Transverse colon (tissue), 4 donors: ENCODE data around the gene ACVR2A. TPM values are rescaled to one million over a fixed set of nuclear protein-coding genes. Genes with fewer than 3 reads are reported as not detected.

Experiments
- DNase-seq: peaks from one replicate; pipeline ENCODE4 v3.0.0-alpha.2; 2019
- H3K27ac ChIP-seq, 4 donors: fragments of 200-600 bp; sonication (generic); 2 replicates each; pipeline ENCODE4 v1.5.1; 2016 to 2018; ENCODE audit warnings: inconsistent platforms in 4 of 4
- H3K27me3 ChIP-seq: fragments of 200-600 bp; sonication (generic); 2 replicates; pipeline ENCODE4 v1.5.1; 2017; ENCODE audit warnings: inconsistent platforms
- H3K36me3 ChIP-seq, 4 donors: fragments of 200-600 bp; sonication (generic); 2 replicates each; pipeline ENCODE4 v1.5.1; 2017 to 2019; ENCODE audit warnings: inconsistent platforms in 4 of 4
- H3K4me1 ChIP-seq, 4 donors: fragments of 200-600 bp; sonication (generic); 2 replicates each; pipeline ENCODE4 v1.5.1; 2017 to 2020; ENCODE audit warnings: inconsistent platforms in 4 of 4
- H3K4me3 ChIP-seq, 4 donors: fragments of 200-600 bp; sonication (generic); 1 replicate in 1 of 4; 2 replicates in 3 of 4; pipeline versions ENCODE4 v1.5.1 to v1.6.1; 2017 to 2019; ENCODE audit warnings: inconsistent platforms in 4 of 4
- H3K9me3 ChIP-seq, 2 donors: fragments of 200-600 bp; sonication (generic); 2 replicates each; pipeline ENCODE4 v1.5.1; 2017 to 2019; ENCODE audit warnings: inconsistent platforms in 2 of 2
- EP300 ChIP-seq: sonication (generic); formaldehyde crosslinking; IDR thresholded peaks from one replicate; pipeline ENCODE4 v1.6.1; 2017; ENCODE audit warnings: antibody characterized with exemption, low read depth
- POLR2A ChIP-seq: fragments of 450-650 bp; IDR thresholded peaks from one replicate; pipeline ENCODE4 v1.6.1; 2016; ENCODE audit warnings: antibody characterized with exemption, mild to moderate bottlenecking, moderate library complexity
- POLR2AphosphoS5 ChIP-seq, 3 donors: sonication (generic); formaldehyde crosslinking; IDR thresholded peaks; one replicate each; pipeline ENCODE4 v1.6.1; 2016; ENCODE audit warnings: antibody characterized with exemption in 3 of 3
- WGBS, 2 donors: methylation state at CpG; one replicate each; pipeline ENCODE4 v1.1.5; 2018; ENCODE audit warnings: low coverage in 1 of 2; 5-methylcytosine and 5-hydroxymethylcytosine counted together
- in situ Hi-C, 4 donors: fragments of 200-750 bp; cut with MboI; loops; one replicate each; pipeline versions ENCODE4 v1.15.0 to v1.15.1; 2017; ENCODE audit warnings: low sequenced_read_pairs in 3 of 4, low pct_ligation_motif_present in 1 of 4, low pct_unique_long_range_greater_than_20kb in 1 of 4
- intact Hi-C: fragments of 100-400 bp; cut with DNase I; formaldehyde crosslinking; loops from one replicate; pipeline ENCODE4 v1.15.1; 2023; ENCODE audit warnings: low total_unique reads
- total RNA-seq, 4 donors: library from RNA; depleted of rRNA; stranded (reverse); fragments of >200 nt; gene quantifications; one replicate each; pipeline ENCODE4 v1.1.0, GENCODE V29; 2016
- TF ChIP-seq, protein P1 (sequence below), 5 experiments: fragments of 200-600 bp in 3 of 5; fragments of 450-650 bp in 2 of 5; sonication (generic) in 3 of 5; IDR thresholded peaks; 1 replicate in 2 of 5; 2 replicates in 3 of 5; pipeline ENCODE4 v1.5.1; 2016 to 2017; ENCODE audit warnings: antibody characterized with exemption in 5 of 5, inconsistent platforms in 3 of 5, mild to moderate bottlenecking in 2 of 5, moderate library complexity in 1 of 5

The ACVR2A gene
- total RNA-seq, 4 donors from 2014 or later: 15.7 to 36.0 (median 19.4) TPM

DNA sequence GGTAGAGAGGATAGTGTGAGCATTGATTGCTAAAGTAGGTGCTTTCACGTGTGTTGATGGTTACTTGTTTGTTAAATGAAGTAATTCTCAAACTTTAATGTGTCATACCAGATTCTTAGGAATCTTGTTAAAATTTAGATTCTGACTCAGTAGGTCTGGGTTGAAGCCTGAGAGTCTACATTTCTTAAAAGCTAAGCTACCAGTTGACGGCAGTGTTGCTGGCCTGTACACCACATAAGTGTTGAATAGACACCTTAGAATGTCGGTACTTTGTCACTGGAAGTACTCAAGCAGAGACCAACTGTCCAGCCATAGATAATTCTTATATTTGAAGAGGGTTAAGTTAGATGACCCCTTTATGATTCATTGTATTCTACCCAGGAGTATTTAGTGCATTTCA is 79.8 kb downstream of the ACVR2A start:
- H3K27me3 ChIP-seq: no peaks in the 10 kb centered on the region
- WGBS, 2 donors: 90 to 95% methylated on average over 1 to 3 of the region's 3 CpGs
- no peak for TF ChIP-seq POLR2AphosphoS5 (IDR thresholded peaks at IDR 0.05)
- no peak for TF ChIP-seq EP300
- TF ChIP-seq, protein P1, sequence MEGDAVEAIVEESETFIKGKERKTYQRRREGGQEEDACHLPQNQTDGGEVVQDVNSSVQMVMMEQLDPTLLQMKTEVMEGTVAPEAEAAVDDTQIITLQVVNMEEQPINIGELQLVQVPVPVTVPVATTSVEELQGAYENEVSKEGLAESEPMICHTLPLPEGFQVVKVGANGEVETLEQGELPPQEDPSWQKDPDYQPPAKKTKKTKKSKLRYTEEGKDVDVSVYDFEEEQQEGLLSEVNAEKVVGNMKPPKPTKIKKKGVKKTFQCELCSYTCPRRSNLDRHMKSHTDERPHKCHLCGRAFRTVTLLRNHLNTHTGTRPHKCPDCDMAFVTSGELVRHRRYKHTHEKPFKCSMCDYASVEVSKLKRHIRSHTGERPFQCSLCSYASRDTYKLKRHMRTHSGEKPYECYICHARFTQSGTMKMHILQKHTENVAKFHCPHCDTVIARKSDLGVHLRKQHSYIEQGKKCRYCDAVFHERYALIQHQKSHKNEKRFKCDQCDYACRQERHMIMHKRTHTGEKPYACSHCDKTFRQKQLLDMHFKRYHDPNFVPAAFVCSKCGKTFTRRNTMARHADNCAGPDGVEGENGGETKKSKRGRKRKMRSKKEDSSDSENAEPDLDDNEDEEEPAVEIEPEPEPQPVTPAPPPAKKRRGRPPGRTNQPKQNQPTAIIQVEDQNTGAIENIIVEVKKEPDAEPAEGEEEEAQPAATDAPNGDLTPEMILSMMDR (IDR thresholded peaks at IDR 0.05): no peak
- no peak for TF ChIP-seq POLR2A
- intact Hi-C loops (no loop called here), in situ Hi-C loops (loop anchor here (25.0 kb wide), 5 partner anchors 588 to 1187 kb away; no protein-coding TSS in a partner anchor)
- no peaks in the 10 kb centered on the region for H3K9me3 ChIP-seq
- H3K4me1 ChIP-seq: peaks cover 0 to 5% (median 0%) of the 10 kb centered on the region in 4 donors
- no peak overlapping the region for H3K27ac ChIP-seq
- H3K36me3 ChIP-seq: peaks cover 0 to 7% (median 2%) of the 10 kb centered on the region in 4 donors
- no peak overlapping the region for H3K4me3 ChIP-seq
- DNase-seq: no peak

DNA sequence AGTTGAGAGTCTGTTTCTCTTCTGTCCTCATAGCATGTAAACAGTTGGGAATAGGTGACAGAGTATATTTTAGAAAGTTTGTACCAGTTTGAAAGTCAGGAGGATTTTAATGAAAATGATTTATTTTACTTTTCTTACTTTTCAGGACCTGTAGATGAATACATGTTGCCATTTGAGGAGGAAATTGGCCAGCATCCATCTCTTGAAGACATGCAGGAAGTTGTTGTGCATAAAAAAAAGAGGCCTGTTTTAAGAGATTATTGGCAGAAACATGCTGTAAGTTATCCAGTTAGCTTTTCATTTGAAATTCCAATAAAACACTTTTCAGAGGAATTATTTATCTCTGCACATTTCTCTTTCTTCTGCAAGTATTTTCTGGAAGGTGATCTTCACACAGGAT is 81.1 kb downstream of the ACVR2A start:
- H3K36me3 ChIP-seq: peaks cover 0 to 7% (median 2%) of the 10 kb centered on the region in 4 donors
- no peaks in the 10 kb centered on the region for H3K27me3 ChIP-seq
- H3K9me3 ChIP-seq: no peaks in the 10 kb centered on the region
- in situ Hi-C loops (loop anchor here in 2 of 4 donors (25.0 kb wide), 2 partner anchors 586 to 1061 kb away; no protein-coding TSS in a partner anchor), intact Hi-C loops (no loop called here)
- no peak overlapping the region for H3K4me3 ChIP-seq
- H3K4me1 ChIP-seq: peaks cover 0 to 5% (median 0%) of the 10 kb centered on the region in 4 donors
- DNase-seq: no peak
- H3K27ac ChIP-seq: no peak overlapping the region
- TF ChIP-seq POLR2A: no peak
- no peak for TF ChIP-seq POLR2AphosphoS5 (IDR thresholded peaks at IDR 0.05)
- no peak for TF ChIP-seq EP300
- TF ChIP-seq, protein P1 (IDR thresholded peaks at IDR 0.05): no peak

DNA sequence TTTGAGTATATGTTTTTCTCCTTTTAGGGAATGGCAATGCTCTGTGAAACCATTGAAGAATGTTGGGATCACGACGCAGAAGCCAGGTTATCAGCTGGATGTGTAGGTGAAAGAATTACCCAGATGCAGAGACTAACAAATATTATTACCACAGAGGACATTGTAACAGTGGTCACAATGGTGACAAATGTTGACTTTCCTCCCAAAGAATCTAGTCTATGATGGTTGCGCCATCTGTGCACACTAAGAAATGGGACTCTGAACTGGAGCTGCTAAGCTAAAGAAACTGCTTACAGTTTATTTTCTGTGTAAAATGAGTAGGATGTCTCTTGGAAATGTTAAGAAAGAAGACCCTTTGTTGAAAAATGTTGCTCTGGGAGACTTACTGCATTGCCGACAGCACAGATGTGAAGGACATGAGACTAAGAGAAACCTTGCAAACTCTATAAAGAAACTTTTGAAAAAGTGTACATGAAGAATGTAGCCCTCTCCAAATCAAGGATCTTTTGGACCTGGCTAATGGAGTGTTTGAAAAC is 82.3 kb downstream of the ACVR2A start:
- H3K27me3 ChIP-seq: no peaks in the 10 kb centered on the region
- intact Hi-C loops: no loop called here
- peaks cover 0 to 5% (median 0%) of the 10 kb centered on the region in 4 donors for H3K4me1 ChIP-seq
- DNase-seq: no peak
- in situ Hi-C loops: loop anchor here in 2 of 4 donors (25.0 kb wide), 2 partner anchors 585 to 1060 kb away; no protein-coding TSS in a partner anchor
- no peak for TF ChIP-seq EP300
- TF ChIP-seq, protein P1 (IDR thresholded peaks at IDR 0.05): no peak
- TF ChIP-seq POLR2AphosphoS5 (IDR thresholded peaks at IDR 0.05): no peak
- no peak for TF ChIP-seq POLR2A
- H3K9me3 ChIP-seq: no peaks in the 10 kb centered on the region
- no peak overlapping the region for H3K4me3 ChIP-seq
- peaks cover 0 to 7% (median 2%) of the 10 kb centered on the region in 4 donors for H3K36me3 ChIP-seq
- no peak overlapping the region for H3K27ac ChIP-seq
- 96 to 98% methylated on average over 4 of the region's 4 CpGs for WGBS, 2 donors

DNA sequence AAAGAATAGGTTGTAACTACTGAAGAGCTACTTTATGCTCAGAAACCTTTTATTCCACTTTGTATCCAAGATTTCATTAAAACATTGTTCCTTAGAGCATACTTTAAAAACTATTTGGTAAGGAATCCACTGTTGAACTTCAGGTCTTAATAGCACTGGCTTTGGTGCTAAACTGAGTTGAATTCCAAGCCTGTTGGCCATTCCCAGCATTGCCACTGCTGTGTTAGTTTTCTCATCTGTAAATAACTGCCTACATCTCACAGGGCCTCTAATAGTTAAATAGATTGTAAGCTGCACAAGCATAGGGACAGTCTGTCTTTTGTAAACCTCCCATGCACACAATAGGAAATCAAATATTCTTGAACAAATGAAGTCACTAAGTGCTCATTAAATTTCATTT is 89.1 kb downstream of the ACVR2A start:
- intact Hi-C loops: no loop called here
- Histone ChIP-seq H3K4me1 (peaks cover 0 to 6% (median 0%) of the 10 kb centered on the region in 4 donors), H3K36me3 (peaks cover 0 to 20% (median 7%) of the 10 kb centered on the region in 4 donors), H3K9me3 (no peaks in the 10 kb centered on the region), H3K27ac (no peak overlapping the region), H3K4me3 (no peak overlapping the region), H3K27me3 (no peaks in the 10 kb centered on the region)
- TF ChIP-seq, protein P1 (IDR thresholded peaks at IDR 0.05): no peak
- TF ChIP-seq POLR2A: no peak
- DNase-seq: no peak
- in situ Hi-C loops: loop anchor here in 2 of 4 donors (25.0 kb wide), 2 partner anchors 578 to 1053 kb away; no protein-coding TSS in a partner anchor
